HG03039 (cell line): ENCODE data around the gene SPATA7.

Experiments used
- ATAC-seq: cut with Tn5 transposase; IDR thresholded peaks from one replicate; pipeline ENCODE4 v1.9.1; 2021; ENCODE audit warnings: mild to moderate bottlenecking, moderate library complexity; ENCODE audit not compliant: unreplicated experiment

Gene SPATA7

DNA sequence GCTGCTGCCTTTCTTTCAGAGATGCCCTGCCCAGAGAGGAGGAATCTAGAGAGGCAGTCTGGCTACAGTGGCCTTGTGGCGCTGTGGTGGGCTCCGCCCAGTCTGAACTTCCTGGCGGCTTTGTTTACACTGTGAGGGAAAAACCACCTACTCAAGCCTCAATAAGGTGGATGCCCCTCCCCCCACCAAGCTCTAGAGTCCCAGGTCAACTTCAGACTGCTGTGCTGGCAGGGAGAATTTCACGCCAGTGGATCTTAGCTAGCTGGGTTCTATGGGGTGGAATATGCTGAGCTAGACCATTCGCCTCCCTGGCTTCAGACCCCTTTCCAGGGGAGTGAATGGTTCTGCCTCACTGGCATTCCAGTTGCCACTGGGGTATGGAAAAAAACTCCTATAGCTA is 25.6 kb downstream of the SPATA7 start:
- no peak for ATAC-seq

DNA sequence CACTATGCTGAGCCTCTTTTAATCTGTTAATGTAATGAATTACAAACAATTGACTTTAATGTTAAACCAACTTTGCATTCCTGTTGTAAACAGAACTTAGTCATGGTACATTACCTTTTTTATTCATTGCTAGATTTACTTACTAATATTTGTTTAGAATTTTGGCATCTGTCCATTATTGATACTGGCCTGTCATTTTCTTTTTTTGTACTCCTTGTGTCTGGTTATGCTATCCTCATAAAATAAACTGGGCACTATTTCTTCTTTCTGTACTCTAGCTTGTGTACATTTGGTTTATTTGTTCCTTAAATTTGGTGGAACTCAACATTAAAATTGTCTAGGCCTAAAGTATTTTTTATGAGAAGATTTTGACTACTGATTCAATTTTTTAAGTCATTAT is 32.1 kb downstream of the SPATA7 start:
- ATAC-seq = no peak

DNA sequence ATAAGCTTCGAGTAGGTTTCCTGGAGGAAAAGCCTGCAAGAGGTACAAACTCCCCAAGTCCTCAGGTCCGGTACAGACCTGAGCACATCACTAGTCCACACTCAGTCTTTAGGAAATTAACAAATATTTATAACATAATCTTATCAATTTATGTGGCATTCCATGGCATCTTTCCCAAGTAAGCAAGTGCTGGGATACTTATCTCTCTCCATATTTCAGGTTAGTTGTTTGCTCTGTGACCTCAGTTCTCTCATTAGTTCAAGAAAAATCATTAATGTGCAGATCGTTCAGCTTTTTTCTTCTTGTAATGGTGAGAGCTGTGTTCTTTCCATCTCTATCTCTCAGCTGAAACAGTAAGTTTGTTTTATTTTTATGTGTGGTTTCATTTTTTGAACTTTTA is 34.7 kb downstream of the SPATA7 start:
- ATAC-seq = no peak

DNA sequence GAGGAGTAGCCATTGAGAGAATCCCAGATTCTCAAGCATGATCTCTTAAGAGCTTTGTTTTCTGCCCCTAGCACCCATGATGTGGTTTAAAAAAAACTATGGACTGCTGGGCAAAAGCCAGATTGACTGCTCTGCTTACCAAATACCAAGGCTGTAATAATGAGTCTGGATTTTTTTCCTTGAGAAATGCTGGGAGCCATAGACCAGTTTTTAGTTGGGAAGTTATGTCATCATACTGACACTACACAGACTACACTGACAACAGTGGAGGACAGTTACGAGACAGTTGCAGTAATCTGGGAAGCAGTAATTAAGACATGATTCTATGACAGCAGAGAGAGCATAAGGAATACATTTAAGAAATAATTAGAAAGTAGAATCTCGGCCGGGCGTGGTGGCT is 35.8 kb downstream of the SPATA7 start:
- ATAC-seq = no peak

DNA sequence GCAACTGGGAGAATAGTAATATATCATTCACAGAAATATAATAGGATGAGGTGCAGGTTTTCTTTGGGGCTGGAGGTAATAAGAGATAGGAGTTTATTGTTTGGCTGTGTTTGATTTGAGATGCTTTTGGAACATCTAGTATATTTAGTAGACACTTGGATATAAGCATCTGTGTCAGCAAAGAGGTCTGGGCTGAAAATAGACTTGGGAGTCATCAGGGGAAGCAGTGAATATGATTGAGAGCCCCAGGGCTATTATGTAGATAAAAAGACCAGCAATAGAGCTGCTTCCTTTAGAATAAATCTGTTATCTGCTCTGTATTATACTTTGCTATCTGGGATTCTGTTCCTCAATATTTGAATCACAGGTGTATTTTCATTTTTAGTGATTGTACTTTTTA is 36.6 kb downstream of the SPATA7 start:
- ATAC-seq = no peak

DNA sequence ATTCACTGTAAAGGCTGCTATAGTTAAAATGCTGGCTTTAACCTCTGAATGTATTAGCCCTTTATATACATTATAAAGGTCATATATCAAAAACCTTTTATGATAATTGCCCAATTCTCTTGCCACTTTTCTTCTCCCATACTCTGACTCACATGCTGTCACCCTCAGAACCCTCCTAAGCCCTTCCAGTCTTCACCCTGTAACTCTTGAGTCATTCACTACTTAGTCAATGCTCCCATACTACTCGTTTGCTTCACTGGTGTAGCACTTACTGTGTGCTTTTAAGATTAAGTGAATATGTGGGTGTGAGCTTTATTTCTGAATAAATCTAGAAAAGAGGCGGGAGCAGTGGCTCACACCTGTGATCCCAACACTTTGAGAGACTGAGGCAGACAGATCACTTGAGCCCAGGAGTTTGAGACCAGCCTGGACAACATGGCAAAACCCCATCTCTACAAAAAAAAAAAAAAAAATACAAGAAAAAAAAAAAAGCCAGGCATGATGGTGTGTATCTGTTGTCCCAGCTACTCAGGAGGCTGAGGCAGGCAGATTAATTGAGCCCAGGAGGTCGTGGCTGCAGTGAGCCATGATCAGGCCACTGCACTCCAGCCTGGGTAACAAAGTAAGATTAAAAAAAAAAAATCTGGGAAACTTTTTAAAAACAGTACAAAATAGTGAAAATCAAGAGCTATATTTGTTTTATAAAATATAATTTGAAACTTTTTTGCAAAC is 37.6 kb downstream of the SPATA7 start:
- ATAC-seq = no peak

DNA sequence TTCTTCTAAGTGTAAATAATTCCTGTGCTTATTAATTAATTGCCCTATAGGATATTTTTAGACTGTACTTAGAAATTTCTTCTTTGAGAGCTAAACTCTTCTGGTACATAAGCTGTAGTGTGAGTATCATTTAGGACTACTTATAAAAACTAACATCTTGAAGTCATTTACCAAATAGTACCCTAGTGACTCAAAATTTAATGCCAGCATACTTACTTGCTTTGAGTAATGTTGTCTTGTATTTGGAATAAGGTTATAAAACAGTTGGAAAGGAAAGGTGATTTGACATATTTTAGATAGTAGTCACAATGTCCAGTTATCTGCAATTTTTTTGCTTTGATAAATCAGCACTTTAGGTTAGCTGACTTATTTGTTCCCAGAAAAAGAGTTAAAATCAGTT is 39.1 kb downstream of the SPATA7 start:
- no peak for ATAC-seq

DNA sequence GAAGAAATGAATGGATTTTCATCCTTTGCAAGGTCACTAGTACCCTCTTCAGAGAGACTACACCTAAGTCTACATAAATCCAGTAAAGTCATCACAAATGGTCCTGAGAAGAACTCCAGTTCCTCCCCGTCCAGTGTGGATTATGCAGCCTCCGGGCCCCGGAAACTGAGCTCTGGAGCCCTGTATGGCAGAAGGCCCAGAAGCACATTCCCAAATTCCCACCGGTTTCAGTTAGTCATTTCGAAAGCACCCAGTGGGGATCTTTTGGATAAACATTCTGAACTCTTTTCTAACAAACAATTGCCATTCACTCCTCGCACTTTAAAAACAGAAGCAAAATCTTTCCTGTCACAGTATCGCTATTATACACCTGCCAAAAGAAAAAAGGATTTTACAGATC is 40.8 kb downstream of the SPATA7 start:
- ATAC-seq = no peak

DNA sequence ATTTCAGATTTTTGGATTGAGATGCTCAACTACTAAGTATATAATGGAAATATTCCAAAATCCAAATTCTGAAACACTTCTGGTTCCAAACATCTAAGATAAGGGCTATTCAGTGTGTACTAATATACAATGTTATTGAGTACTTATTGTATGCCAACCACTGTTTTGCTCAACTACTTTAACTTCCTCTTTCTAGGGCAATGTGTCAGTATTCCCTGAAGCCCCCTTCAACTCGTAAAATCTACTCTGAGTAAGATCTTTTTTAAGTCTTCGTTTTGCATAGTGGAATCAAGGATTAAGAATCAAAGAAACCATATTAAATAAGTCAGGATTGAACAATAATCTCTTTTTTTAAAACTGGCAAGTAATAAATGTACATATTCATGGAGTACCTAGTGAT is 45.5 kb downstream of the SPATA7 start:
- ATAC-seq = no peak

DNA sequence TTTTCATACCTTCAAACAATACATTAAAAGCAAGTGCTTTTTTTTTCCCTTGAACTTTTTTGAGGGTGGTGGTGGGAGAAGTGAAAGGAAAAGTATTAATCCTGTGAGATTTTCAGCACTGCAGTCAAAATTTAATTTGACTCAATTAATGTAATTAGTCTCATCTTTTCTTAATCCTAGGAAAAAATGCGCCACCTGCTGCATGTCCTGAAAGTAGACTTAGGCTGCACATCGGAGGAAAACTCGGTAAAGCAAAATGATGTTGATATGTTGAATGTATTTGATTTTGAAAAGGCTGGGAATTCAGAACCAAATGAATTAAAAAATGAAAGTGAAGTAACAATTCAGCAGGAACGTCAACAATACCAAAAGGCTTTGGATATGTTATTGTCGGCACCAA is 52.2 kb downstream of the SPATA7 start:
- ATAC-seq = no peak

DNA sequence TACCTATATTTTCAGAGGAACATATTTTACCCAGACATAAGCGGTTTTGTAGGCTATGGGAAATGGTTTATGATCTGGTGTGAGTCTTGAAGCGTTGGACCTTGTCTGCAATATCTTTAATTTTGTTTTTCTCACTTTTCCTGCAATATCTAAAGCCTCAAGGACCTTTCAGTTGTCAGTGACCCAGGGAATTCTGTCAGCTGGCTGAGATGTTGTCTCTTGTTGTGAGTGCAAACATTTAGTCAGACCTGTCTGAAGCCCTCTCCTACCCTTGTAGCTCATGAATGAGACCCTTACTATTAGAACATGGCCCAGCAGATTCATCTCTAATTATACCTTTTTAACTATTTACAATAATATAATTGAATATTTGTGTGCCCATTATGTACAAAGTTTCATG is 53.6 kb downstream of the SPATA7 start:
- no peak for ATAC-seq

DNA sequence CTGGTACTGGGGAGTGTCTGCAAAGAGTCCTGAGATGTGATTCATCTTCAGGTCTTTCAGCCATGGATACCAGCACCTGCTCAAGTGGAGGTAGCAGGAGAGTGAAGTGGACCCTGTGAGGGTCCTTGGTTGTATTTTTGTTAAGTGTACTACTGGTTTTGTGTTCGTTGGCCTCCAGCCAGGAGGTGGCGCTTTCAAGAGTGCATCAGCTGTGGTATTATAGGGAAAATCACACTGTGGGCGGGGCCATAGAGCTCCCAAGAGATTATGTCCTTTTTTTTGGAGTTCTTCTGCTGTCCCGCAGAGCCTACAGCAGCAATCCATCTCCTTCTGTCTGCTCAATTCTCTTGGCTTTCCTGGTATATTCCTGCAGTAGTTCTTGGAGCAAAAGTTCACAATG is 66.8 kb downstream of the SPATA7 start:
- ATAC-seq = no peak

DNA sequence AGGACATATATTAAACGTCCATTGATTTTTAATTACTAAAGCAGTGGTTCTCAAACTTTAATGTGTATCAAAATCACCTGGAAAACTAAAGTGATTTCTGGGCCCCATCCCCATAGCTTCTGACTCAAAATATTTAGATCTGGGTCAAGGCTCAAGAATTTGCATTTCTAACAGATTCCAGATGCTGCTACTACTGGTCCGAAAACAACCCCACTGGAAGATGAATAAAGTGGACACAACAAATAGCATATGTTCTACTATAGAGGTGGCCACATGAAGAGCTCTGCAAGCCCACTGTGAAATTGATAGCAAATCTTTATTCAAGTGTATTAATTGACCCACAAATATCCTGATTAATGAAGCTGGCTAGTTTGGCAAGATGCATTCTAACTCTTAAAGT is 69.4 kb downstream of the SPATA7 start:
- ATAC-seq = no peak

DNA sequence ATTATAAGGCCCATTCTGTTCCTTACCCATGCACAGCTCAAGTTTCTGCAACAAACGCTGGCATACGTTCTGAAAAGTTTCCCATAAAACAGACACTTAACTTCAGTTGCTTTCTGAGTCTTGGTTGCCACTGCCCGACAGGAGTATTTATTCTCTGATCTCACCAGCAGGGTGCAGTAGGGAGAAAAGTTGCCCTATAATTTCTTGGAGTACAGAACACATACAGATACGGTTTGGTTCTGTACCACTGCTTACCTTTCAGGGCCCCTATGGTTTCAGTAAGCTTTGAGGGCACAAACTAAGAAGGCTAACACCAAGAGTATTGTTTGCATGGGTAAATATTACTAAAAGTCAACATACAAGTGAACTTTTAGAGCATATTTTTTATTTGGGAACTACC is 77.9 kb downstream of the SPATA7 start:
- no peak for ATAC-seq

DNA sequence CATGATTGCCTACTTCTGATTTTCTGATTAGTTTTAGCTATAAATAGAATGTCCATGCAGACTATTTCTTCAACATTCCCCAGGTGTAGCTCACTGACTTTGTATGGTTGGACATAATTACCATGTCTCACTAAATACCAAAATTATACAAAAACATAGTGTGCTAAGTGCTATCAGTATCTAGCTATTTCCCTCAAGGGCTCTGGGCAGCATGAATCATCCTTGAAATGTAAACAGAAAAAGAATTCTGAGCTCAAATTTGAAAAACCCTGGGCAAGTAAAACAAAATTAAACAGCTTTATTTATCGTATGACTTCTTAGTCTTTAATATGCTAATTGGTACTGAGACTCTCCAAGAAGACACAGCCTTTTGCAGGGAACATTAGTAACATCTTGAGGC is 82.9 kb downstream of the SPATA7 start:
- ATAC-seq = no peak

DNA sequence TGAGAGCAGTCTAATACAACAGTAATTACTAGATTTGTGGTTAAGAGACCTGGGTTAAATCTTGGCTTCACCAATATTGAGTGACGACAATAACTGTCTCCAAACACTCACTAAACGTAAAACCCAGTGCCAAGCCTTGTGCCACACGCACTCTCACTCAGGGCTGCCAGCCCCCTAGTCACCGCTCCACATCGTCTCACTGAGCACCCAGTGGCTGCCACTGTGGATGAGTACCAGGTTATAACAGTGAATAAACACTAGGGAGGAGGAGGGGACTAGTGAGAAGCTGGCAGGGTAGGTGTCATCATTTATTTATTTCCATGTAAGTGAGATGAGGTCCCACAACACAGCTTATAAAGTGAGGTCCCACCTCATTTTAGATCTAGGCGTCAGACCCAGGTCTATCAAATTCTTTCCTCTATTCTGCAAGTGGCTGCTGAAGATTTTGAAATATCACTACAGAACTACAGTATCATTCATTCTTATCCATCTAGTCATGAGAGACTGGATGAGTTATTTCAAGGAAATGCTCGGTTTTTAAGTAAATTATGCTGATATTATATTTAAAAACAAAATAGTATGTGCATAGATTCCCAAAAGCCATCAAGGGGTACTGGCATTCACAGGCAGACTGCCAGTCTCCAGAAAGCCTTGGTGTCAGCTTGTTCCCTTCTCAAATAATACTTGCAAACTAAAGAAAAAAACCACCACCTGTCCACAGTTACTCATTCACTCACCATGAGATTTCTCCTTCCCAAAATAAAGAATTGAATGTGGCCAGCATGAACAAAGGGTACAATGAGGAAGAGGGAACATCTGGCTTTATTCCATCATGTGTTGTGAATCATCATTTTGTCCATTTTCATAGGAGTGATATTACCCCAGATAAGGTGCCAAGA is 85.3 kb downstream of the SPATA7 start:
- no peak for ATAC-seq

DNA sequence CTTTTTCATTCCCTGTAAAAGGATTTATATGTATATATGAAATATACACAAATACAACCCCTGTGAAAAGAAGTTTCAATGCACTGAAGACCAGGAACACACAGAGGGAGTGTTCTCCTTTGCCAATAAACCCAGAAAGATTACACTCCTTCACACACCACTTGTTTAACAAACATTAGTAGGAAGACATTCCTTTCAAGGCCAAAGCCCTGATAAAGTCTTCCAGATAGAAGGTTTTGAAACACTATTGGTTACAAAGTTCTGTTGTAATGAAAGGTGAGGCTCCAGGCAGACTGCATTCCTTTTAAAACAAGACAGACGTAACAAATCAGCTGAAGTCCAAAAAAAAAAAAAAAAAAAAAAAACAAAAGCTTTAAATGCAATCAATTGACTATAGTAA is 88.3 kb downstream of the SPATA7 start:
- ATAC-seq = no peak

DNA sequence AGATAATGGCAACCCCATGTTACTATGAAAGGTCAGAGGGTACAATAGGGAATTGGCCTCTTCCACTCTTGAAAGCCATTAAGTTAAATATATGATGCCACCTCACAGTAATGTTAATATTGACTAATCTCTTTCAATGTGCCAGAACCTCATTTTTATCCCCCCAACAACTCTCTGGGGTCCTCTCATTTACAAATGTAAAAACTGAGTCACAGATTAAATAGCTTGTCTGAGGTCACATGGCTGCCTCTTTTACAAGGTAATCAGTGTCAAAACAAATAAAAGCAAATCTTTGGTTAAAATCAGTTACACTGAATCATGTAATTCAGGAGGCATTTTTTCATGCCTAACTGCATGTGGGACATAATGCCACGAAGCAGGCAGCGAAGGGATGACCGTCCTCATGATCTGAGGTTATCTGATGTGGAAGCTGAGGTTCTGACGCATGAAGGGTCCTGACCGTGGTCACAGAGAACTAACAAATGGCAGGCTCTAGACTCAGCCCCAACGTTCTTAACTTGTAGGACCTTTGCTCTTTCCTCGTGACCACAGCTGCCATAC is 90.8 kb downstream of the SPATA7 start:
- no peak for ATAC-seq

DNA sequence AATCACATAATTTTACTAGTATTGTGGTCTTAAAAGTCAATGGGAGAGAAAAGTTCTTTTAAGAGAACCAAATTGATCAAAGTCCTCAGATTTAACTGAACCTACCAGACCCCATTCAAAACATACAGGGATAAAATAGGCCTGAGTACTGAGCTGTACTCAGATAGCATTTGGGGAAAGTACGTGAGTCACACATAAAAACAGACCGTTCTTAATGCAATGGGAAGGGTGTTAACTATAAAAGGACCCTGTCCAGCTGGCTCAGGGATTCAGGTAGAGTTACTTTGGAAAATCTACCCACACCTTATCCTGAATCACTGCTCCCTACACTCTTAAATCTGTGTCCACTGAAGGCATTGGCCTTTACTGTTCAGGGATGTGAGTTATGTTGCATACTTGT is 91.4 kb downstream of the SPATA7 start:
- ATAC-seq = no peak

DNA sequence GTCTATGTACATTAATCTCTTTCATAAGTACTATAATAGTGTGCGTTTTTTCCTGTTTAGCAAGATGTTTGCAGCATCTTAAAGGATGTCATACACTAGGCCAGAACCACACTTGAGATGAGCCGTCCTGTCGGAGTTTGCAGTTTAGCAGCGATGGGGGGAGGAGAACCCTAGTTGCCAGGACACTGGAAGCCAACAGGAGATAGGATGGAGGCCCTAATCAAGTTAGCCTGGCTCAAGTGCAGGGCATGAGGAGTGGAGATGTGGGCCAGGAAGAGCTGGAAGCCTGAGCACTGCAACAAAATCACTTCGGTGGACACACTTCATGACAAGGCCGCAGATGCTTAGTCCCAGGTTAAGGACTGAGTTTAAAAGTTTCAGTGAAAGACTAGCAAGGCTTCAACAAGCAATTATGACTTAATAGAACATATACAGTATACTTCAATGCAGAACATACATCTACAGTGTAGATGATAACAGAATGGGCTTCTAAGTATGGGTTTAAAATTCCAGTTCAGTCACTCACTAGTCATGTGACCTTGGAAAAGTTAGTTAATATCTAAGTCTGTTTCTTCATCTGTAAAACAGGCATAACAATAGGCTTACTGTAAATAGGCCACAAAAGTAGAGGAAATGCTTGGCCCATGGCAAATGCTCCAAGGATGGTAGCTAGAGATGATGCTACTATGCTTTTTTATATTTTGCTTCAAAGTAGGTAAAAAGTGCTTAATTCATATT is 92.2 kb downstream of the SPATA7 start:
- no peak for ATAC-seq

DNA sequence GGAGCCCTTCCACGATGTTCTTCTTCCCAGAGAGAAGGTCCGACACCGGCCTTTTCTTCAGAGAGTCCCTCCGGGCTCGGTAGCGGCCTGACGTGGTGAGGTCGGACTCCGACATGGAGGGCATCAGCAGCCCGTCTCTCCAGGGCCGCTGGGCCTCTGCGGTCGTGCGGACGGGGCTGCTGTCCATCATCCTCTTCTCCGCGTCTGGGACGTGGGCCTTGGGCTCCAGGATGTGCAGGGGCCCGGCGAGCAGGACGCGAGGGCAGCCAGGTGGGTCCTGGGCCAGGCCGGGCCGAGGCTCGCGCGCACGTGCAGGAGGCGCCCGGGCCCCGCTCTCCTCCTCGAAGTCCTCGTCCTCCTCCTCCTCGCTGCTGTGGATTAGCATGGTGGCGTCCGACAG is 93.5 kb downstream of the SPATA7 start:
- no peak for ATAC-seq
